ENCODE results near the gene GPT2.

DNA sequence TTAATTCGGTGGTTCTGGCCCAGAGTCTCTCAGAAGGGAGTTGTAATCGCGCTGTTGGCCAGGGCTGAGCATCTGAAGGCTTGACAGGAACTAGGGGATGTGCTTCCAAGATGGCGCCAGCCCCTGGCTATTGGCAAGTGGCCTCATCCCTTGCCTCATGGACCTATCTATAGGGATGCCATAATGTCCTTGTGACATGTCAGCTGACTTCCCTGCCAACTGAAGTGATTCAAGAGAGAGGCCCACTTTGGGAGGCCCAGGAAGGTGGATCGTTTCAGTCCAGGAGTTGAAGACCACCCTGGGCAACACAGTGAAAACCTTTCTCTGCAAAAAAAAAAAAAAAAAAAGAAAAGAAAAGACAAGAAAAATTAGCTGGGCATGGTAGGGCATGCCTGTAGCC, 38.2 kb upstream of the GPT2 start:
- TF ChIP-seq, protein P1, sequence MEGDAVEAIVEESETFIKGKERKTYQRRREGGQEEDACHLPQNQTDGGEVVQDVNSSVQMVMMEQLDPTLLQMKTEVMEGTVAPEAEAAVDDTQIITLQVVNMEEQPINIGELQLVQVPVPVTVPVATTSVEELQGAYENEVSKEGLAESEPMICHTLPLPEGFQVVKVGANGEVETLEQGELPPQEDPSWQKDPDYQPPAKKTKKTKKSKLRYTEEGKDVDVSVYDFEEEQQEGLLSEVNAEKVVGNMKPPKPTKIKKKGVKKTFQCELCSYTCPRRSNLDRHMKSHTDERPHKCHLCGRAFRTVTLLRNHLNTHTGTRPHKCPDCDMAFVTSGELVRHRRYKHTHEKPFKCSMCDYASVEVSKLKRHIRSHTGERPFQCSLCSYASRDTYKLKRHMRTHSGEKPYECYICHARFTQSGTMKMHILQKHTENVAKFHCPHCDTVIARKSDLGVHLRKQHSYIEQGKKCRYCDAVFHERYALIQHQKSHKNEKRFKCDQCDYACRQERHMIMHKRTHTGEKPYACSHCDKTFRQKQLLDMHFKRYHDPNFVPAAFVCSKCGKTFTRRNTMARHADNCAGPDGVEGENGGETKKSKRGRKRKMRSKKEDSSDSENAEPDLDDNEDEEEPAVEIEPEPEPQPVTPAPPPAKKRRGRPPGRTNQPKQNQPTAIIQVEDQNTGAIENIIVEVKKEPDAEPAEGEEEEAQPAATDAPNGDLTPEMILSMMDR (conservative IDR thresholded peaks at IDR 0.05 in 1 of 2, IDR thresholded peaks at IDR 0.05 in 1 of 2; ENCODE audit: extremely low read depth in 1 of 2, insufficient read depth in 1 of 2, low read depth in 1 of 2, low read length in 2 of 2) = no peak
- no peak for TF ChIP-seq EZH2 (IDR thresholded peaks at IDR 0.05; ENCODE audit: borderline replicate concordance, low read length)

All from mammary epithelial cell (primary cell).